MM.1S (cell line): Measurements from ENCODE around the gene CCDC159.

Experiments used
- CTCF ChIP-seq: fragments of 300-600 bp; sonication (generic); IDR thresholded peaks from 2 replicates; pipeline ENCODE4 v1.5.1; 2016; ENCODE audit warnings: antibody characterized with exemption, low read length, mixed read lengths
- EZH2 ChIP-seq: fragments of 300-600 bp; sonication (generic); optimal IDR thresholded peaks from 2 replicates; pipeline ENCODE3; 2017; ENCODE audit warnings: low read depth, mild to moderate bottlenecking, antibody characterized with exemption, low read length, mixed read lengths
- EZH2phosphoT487 ChIP-seq: fragments of 300-600 bp; sonication (generic); IDR thresholded peaks from 2 replicates; pipeline ENCODE4 v1.6.1; 2018; ENCODE audit warnings: antibody characterized with exemption, low read length

GRCh38 chr19:11338569-11339253 lies 7.6 kb upstream of the CCDC159 start:
- TF ChIP-seq CTCF (no peak), EZH2phosphoT487 (no peak), EZH2 (no peak)
